Activated CD8-positive, alpha-beta memory T cell treated with anti-CD3 and anti-CD28 coated beads, Interleukin-2, amount 10 ng/mL, durations not matched to agents 7 days and 5 days (primary cell): ENCODE results near the gene ADAM30. TPM values are rescaled to one million over a fixed set of nuclear protein-coding genes. Genes with fewer than 3 reads are reported as not detected.

ENCODE experiments used
- ATAC-seq: fragments of 150-1000 bp; cut with Tn5 transposase; one replicate; pipeline ENCODE4 v1.10.0; 2021; ENCODE audit warnings: moderate library complexity
- CTCF ChIA-PET: fragments of 350-600 bp; sonication (Branson Sonifier 250); formaldehyde crosslinking; loops from one replicate; lab custom pipeline; 2021; ENCODE audit warnings: antibody characterized with exemption; lab: Charles Lee
- DNase-seq: peaks from one replicate; pipeline ENCODE4 v3.0.0-alpha.2; 2020
- H3K27ac Mint-ChIP-seq: one replicate; pipeline ENCODE4 v1.8.0; 2021; ENCODE audit warnings: mild to moderate bottlenecking, mixed read lengths
- H3K27me3 Mint-ChIP-seq: one replicate; pipeline ENCODE4 v1.8.0; 2021; ENCODE audit warnings: mixed read lengths
- H3K36me3 Mint-ChIP-seq: one replicate; pipeline ENCODE4 v1.8.0; 2021; ENCODE audit warnings: mild to moderate bottlenecking, mixed read lengths
- H3K4me1 Mint-ChIP-seq: one replicate; pipeline ENCODE4 v1.8.0; 2021; ENCODE audit warnings: mixed read lengths
- H3K4me3 Mint-ChIP-seq: one replicate; pipeline ENCODE4 v1.8.0; 2021; ENCODE audit warnings: mild to moderate bottlenecking, moderate library complexity, mixed read lengths
- H3K9me3 Mint-ChIP-seq: one replicate; pipeline ENCODE4 v1.8.0; 2022; ENCODE audit warnings: low read depth, mixed read lengths
- total RNA-seq, 2 experiments: library from RNA; stranded (reverse); gene quantifications; one replicate each; pipeline ENCODE4 v1.2.3, GENCODE V29; 2021

Gene ADAM30
- total RNA-seq, 2 experiments from 2014 or later: not detected

DNA sequence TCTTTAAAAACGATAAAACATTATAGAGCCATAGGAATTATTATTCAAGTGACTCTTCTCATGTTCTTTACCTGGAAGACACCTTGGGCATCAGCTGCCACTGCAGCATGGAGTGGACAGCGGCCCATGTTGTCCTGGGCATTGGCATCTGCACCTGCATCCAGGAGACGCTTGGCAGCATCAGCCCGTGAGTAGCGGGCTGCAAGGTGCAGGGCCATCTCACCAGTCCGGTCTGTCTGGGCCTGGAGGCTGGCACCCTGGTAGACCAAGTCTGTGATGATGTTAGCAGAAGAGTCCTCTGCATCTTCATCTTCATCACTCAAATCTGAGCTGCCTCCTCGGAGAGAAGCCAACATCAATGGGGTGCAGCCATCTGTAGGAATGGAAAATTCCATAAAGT is 22.9 kb upstream of the ADAM30 start:
- CTCF ChIA-PET: no interaction called here
- H3K4me1 Mint-ChIP-seq: no peaks in the 10 kb centered on the region
- H3K36me3 Mint-ChIP-seq: peaks cover 60% of the 10 kb centered on the region

GRCh38 chr1:119918301-119918700 is 22.0 kb upstream of the ADAM30 start:
- DNase-seq (no peak), ATAC-seq (no peak)
- H3K27me3 Mint-ChIP-seq: no peaks in the 10 kb centered on the region
- H3K4me3 Mint-ChIP-seq: no peak overlapping the region
- H3K27ac Mint-ChIP-seq: no peak overlapping the region
- CTCF ChIA-PET: no interaction called here
- H3K9me3 Mint-ChIP-seq: no peaks in the 10 kb centered on the region
- H3K4me1 Mint-ChIP-seq: no peaks in the 10 kb centered on the region
- H3K36me3 Mint-ChIP-seq: peaks cover 62% of the 10 kb centered on the region

More for the DNA sequence above, 22.9 kb upstream of the ADAM30 start:
- ATAC-seq (no peak), DNase-seq (no peak)
- Mint-ChIP-seq H3K9me3 (no peaks in the 10 kb centered on the region), H3K4me3 (no peak overlapping the region), H3K27ac (no peak overlapping the region), H3K27me3 (no peaks in the 10 kb centered on the region)

- CTCF ChIA-PET: interaction anchor here (0.9 kb wide), 1 partner anchor 31 kb away, joined by 3 read pairs; no protein-coding TSS in a partner anchor
- no peaks in the 10 kb centered on the region for H3K4me1 Mint-ChIP-seq
- no peaks in the 10 kb centered on the region for H3K9me3 Mint-ChIP-seq
- H3K27ac Mint-ChIP-seq: peak overlapping the region; percentile 57
- H3K36me3 Mint-ChIP-seq: peaks cover 55% of the 10 kb centered on the region
- no peak overlapping the region for H3K4me3 Mint-ChIP-seq
- H3K27me3 Mint-ChIP-seq: no peaks in the 10 kb centered on the region
- DNase-seq (no peak), ATAC-seq (no peak)
Observed at GRCh38 chr1:119917304-119918055, 21.2 kb upstream of the ADAM30 start.

GRCh38 chr1:119915517-119915916 is 19.2 kb upstream of the ADAM30 start:
- H3K36me3 Mint-ChIP-seq: peaks cover 44% of the 10 kb centered on the region
- no peaks in the 10 kb centered on the region for H3K9me3 Mint-ChIP-seq
- H3K27ac Mint-ChIP-seq: no peak overlapping the region
- DNase-seq (no peak), ATAC-seq (no peak)
- peaks cover 5% of the 10 kb centered on the region for H3K4me1 Mint-ChIP-seq
- H3K4me3 Mint-ChIP-seq: no peak overlapping the region
- H3K27me3 Mint-ChIP-seq: no peaks in the 10 kb centered on the region
- CTCF ChIA-PET: no interaction called here

DNA sequence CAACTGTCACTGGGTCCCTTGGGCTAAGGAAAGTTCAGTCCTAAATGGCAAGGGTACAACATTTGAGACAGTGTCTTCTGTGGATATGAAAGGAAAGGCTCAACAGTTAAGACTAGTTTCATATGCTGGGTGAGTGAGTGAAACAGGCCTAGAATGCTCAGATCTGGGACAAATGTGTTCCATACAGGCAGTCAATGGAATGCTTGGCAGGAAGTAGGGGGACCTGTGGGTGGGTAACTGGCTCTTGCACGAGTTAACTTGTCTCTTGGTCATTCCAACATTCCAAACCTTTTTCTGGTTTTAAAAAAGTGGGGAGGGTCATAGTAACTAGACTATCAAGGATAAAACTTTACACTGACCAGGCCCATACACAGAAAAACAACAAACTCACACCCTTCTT is 17.8 kb upstream of the ADAM30 start:
- CTCF ChIA-PET: no interaction called here
- Mint-ChIP-seq H3K27ac (no peak overlapping the region), H3K4me1 (peaks cover 8% of the 10 kb centered on the region), H3K4me3 (no peak overlapping the region), H3K36me3 (peaks cover 39% of the 10 kb centered on the region), H3K9me3 (no peaks in the 10 kb centered on the region), H3K27me3 (no peaks in the 10 kb centered on the region)
- ATAC-seq (no peak), DNase-seq (no peak)

DNA sequence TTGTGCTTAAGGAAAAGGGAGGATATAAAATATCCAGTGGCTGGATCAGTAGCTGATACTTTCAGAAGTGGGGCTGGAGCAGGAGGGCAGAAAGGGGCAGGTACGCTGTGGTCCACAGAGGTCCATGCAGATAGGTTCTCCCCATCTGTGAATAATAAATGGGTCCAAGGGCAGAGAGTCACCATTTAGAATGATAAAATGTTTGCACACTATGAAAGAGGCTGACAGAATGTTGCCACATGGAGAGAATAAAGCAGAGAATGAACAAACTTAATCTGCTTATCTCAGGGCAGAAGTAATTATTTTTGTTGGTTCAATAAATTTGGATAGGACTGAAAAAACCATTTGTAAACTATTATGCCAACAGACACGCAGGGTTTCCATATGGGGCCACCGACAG is 16.6 kb upstream of the ADAM30 start:
- no peaks in the 10 kb centered on the region for H3K9me3 Mint-ChIP-seq
- ATAC-seq (no peak), DNase-seq (no peak)
- CTCF ChIA-PET: no interaction called here
- no peak overlapping the region for H3K4me3 Mint-ChIP-seq
- peaks cover 31% of the 10 kb centered on the region for H3K36me3 Mint-ChIP-seq
- peaks cover 8% of the 10 kb centered on the region for H3K4me1 Mint-ChIP-seq
- H3K27ac Mint-ChIP-seq: no peak overlapping the region
- no peaks in the 10 kb centered on the region for H3K27me3 Mint-ChIP-seq

DNA sequence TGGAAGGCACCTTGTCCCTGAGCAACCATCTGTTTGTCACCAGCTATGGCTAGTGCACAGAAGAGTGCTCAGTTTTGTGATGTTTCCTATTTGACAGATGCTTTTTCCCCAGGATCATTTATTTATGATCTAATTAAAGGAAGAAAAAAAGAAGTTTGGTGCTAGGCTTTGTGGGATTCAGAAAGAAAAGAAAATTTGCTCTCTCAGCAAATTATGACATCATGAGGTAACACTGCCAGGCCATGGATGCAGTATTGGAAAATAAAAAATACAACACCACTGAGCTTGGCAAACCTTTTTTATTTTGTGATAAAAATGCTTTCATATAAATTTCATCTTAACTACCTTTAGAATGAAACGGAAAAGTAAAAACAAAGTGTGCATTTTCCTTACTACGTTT is 15.5 kb upstream of the ADAM30 start:
- Mint-ChIP-seq H3K4me1 (peaks cover 8% of the 10 kb centered on the region), H3K36me3 (peaks cover 26% of the 10 kb centered on the region), H3K9me3 (no peaks in the 10 kb centered on the region), H3K27me3 (no peaks in the 10 kb centered on the region), H3K27ac (no peak overlapping the region), H3K4me3 (no peak overlapping the region)
- DNase-seq: no peak
- no peak for ATAC-seq
- CTCF ChIA-PET: no interaction called here

GRCh38 chr1:119910618-119911017 is 14.3 kb upstream of the ADAM30 start:
- H3K27me3 Mint-ChIP-seq: peaks cover 5% of the 10 kb centered on the region
- H3K4me1 Mint-ChIP-seq: peaks cover 8% of the 10 kb centered on the region
- DNase-seq: no peak
- H3K36me3 Mint-ChIP-seq: peaks cover 16% of the 10 kb centered on the region
- no peak overlapping the region for H3K4me3 Mint-ChIP-seq
- peak overlapping the region; percentile 34 for H3K27ac Mint-ChIP-seq
- H3K9me3 Mint-ChIP-seq: no peaks in the 10 kb centered on the region
- ATAC-seq: no peak
- CTCF ChIA-PET: interaction anchor here (1.1 kb wide), 1 partner anchor 38 kb away, joined by 3 read pairs; no protein-coding TSS in a partner anchor

DNA sequence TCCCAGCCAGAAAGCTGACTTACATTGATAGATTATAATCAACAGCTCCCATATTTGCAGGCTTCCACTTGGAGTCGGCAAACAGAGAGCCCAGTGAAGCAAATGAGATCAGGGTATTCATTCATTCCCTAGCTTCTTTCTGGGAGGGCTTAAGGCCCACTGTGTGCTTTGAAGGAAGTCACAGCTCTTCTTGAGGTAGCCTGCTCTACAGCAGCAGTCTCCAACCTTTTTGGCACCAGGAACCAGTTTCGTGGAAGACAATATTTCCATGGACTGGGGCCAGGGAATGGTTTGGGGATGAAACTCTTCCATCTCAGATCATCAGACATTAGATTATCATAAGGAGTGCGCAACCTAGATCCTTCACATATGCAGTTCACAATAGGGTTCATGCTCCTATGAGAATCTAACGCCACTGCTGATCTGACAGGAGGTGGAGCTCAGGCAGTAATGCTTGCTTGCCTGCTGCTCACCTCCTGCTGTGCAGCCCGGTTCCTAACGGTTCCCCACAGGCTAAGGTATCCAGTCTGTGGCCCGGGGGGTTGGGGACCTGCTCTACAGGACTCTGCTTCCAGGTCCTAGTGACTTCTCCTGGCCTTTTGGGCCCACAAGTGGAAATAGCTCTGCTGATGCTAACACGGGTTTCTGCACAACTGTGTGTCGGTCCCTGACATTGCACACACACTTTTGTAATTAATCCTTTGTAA is 13.7 kb upstream of the ADAM30 start:
- Mint-ChIP-seq H3K27ac (peak overlapping the region; percentile 34), H3K4me3 (no peak overlapping the region), H3K9me3 (no peaks in the 10 kb centered on the region), H3K36me3 (peaks cover 10% of the 10 kb centered on the region), H3K4me1 (peaks cover 8% of the 10 kb centered on the region), H3K27me3 (peaks cover 10% of the 10 kb centered on the region)
- CTCF ChIA-PET: interaction anchor here (1.1 kb wide), 1 partner anchor 39 kb away, joined by 3 read pairs; no protein-coding TSS in a partner anchor
- DNase-seq (no peak), ATAC-seq (no peak)

DNA sequence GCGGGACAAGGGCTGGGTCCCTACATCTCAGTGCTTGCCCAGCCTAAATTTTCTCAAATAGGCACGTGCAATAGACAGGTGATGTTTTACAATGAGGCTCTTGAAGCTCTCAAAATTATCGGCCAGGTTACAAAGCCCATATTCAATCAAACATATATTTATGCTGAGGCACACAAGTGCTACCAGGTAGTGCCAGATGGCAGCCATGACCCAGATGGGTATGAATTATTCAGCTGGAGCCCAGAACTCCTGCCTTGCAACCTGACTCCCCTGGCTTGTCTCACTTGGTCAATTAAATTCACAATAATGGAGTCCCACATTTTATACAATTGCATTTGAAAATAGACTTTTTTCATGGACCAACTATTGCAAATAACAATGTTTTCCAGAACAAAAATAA is 12.3 kb upstream of the ADAM30 start:
- peaks cover 23% of the 10 kb centered on the region for H3K27me3 Mint-ChIP-seq
- H3K4me3 Mint-ChIP-seq: no peak overlapping the region
- CTCF ChIA-PET: interaction anchor here (1.4 kb wide), 1 partner anchor 32 kb away, joined by 3 read pairs; no protein-coding TSS in a partner anchor
- no peak for DNase-seq
- H3K4me1 Mint-ChIP-seq: peaks cover 8% of the 10 kb centered on the region
- no peak overlapping the region for H3K27ac Mint-ChIP-seq
- no peak for ATAC-seq
- H3K9me3 Mint-ChIP-seq: peaks cover 2% of the 10 kb centered on the region
- peaks cover 3% of the 10 kb centered on the region for H3K36me3 Mint-ChIP-seq

DNA sequence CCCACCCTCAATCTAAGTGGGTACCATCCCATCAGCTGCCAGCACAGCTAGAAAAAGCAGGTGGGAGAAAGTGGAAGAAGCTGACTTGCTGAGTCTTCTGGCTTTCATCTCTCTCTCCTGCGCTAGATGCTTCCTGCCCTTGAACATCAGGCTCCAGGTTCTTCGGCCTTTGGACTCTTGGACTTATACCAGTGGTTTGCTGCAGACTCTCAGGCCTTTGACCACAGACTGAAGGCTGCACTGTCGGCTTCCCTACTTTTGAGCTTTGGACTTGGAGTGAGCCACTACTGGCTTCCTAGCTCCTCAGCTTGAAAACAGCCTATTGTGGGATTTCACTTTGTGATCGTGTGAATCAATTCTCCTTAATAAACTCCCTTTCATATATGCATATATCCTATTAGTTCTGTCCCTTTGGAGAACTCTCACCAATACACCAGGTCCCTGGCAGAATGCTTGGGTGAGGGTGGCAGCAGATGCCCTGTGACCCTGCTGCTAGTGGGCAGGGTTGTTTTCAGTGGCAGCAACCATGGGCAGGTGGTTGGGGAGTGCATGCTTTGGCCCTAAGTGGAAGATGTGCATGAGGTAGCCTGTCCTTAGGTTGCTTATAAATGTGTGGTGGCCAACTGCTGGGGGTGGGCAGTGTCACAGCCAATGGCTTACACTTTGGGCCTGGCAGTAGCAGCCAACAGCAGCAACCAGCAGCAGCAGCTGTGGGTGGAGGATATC is 10.8 kb upstream of the ADAM30 start:
- DNase-seq: no peak
- peaks cover 12% of the 10 kb centered on the region for H3K4me1 Mint-ChIP-seq
- ATAC-seq: peak; percentile 16
- CTCF ChIA-PET: interaction anchor here (1.4 to 1.6 kb wide), 2 partner anchors 11 to 33 kb away, joined by 3 to 4 read pairs; partner anchors contain the start of gene ADAM30
- H3K27ac Mint-ChIP-seq: no peak overlapping the region
- H3K27me3 Mint-ChIP-seq: peaks cover 35% of the 10 kb centered on the region
- H3K36me3 Mint-ChIP-seq: peaks cover 2% of the 10 kb centered on the region
- no peak overlapping the region for H3K4me3 Mint-ChIP-seq
- H3K9me3 Mint-ChIP-seq: peaks cover 2% of the 10 kb centered on the region

- Mint-ChIP-seq H3K27ac (no peak overlapping the region), H3K27me3 (peaks cover 46% of the 10 kb centered on the region), H3K9me3 (peaks cover 2% of the 10 kb centered on the region), H3K36me3 (peaks cover 2% of the 10 kb centered on the region), H3K4me1 (peaks cover 4% of the 10 kb centered on the region), H3K4me3 (no peak overlapping the region)
- no peak for ATAC-seq
- no peak for DNase-seq
- CTCF ChIA-PET: no interaction called here
Observed at GRCh38 chr1:119903443-119903835, 7.1 kb upstream of the ADAM30 start.

DNA sequence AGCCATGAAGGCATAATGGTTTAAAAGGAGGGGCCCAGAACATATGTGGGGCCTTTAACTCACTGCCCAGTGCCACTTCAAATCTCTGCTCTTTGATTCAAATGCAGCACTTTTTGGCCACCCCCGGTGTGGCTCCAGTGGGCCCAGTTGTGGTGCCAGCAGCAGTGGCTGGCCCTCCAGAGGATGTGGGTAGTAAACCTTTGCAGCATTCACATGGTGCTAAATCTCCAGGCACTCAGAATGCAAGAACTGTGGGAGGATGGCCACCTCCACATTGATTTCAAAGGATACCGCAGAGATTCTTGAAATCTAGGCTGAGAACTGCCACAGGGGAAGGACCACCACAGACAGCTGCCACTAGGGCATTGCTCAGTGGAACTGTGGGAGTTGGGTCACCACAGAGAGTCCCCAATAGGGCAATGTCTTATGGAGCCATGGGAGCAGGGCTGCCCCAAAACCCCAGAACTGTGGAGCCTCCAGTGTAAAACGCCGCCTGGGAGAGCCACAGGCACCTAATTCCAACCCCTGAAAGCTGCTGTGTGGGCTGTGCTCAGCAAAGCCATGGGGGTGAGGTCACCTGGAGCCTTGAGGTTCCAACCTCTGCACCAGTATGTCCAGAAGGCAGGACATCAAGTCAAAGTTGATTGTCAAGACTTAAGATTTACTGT is 6.6 kb upstream of the ADAM30 start:
- H3K27me3 Mint-ChIP-seq: peaks cover 46% of the 10 kb centered on the region
- H3K4me1 Mint-ChIP-seq: peaks cover 4% of the 10 kb centered on the region
- no peak overlapping the region for H3K27ac Mint-ChIP-seq
- H3K4me3 Mint-ChIP-seq: no peak overlapping the region
- H3K9me3 Mint-ChIP-seq: peaks cover 2% of the 10 kb centered on the region
- no peak for DNase-seq
- no peak for ATAC-seq
- CTCF ChIA-PET: no interaction called here
- peaks cover 2% of the 10 kb centered on the region for H3K36me3 Mint-ChIP-seq
